AG09319 (cell line): ENCODE data around the gene SLC45A2.

Experiments
- DNase-seq: peaks from one replicate; pipeline ENCODE4 v3.0.0-alpha.2; 2010; ENCODE audit warnings: low read depth; ENCODE audit errors: extremely low read depth
- TF ChIP-seq, protein P1 (sequence below): IDR thresholded peaks from 2 replicates; pipeline ENCODE4 v1.5.1; 2011; ENCODE audit warnings: low read depth, mild to moderate bottlenecking, inconsistent platforms, low read length, moderate library complexity

The SLC45A2 gene

GRCh38 chr5:34021334-34021733, 36.8 kb upstream of the SLC45A2 start:
- TF ChIP-seq, protein P1, sequence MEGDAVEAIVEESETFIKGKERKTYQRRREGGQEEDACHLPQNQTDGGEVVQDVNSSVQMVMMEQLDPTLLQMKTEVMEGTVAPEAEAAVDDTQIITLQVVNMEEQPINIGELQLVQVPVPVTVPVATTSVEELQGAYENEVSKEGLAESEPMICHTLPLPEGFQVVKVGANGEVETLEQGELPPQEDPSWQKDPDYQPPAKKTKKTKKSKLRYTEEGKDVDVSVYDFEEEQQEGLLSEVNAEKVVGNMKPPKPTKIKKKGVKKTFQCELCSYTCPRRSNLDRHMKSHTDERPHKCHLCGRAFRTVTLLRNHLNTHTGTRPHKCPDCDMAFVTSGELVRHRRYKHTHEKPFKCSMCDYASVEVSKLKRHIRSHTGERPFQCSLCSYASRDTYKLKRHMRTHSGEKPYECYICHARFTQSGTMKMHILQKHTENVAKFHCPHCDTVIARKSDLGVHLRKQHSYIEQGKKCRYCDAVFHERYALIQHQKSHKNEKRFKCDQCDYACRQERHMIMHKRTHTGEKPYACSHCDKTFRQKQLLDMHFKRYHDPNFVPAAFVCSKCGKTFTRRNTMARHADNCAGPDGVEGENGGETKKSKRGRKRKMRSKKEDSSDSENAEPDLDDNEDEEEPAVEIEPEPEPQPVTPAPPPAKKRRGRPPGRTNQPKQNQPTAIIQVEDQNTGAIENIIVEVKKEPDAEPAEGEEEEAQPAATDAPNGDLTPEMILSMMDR: no peak
- DNase-seq: no peak

DNA sequence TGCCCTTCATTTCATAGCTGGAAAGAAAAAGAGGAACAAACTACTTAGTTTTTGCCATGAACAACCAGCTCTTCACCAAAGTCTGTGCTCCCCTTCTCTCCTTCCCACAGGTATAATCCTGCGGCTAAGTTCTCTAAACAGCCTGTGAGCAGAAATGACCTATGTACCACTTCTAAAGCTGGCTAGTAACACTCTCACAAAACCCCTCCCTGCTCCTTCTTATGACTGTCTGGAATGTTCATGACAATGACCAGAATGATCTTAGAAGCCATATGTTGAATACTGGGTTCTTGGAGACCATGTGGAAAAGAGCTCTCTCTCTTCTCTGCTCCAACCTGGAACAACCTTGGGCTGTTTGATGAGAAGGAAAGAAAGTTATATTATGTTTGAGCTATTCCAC, 36.2 kb upstream of the SLC45A2 start:
- TF ChIP-seq, protein P1: no peak
- DNase-seq: no peak

DNA sequence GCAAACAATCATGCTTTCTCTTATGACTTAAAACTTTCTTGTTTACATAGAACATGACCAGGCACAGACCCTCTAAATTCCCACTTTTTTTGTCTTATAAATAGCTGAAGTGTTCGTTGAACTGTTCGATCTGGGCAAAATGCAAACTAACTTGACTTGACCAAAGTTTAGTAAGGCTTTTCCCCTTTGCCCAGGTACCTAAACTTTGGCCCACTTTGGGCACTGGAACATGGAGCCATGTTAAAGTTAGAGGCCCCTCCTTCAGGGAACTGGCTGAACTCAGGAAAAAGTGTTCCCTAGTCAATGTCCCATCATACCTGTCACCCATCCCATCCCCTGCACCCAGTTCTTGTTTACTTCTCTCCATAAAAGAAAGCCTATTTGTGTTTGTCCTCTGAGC, 32.8 kb upstream of the SLC45A2 start:
- DNase-seq: no peak
- TF ChIP-seq, protein P1: no peak

GRCh38 chr5:34016750-34017149, 32.3 kb upstream of the SLC45A2 start:
- DNase-seq: no peak
- TF ChIP-seq, protein P1: no peak

DNA sequence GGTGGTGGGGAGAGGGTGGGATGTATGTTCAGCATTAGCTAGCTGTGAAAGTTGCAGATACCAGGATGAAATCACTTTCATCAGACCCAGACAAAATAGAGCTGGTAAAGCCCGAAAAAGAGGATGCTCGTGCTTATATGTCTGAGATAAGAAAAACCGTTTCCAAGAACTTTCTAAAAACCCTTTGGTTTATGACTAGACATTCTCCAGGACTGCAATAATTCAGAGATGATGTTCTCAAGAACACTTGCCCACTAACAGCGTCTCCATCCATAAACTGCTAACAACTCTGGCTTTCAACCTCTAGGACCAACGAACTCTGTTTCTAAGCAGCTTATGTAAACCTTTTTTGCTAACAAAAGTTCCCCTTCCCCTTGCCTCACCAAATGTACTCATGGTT, 31.7 kb upstream of the SLC45A2 start:
- TF ChIP-seq, protein P1: no peak
- no peak for DNase-seq

GRCh38 chr5:34015120-34015822, 30.8 kb upstream of the SLC45A2 start:
- TF ChIP-seq, protein P1: no peak
- no peak for DNase-seq

DNA sequence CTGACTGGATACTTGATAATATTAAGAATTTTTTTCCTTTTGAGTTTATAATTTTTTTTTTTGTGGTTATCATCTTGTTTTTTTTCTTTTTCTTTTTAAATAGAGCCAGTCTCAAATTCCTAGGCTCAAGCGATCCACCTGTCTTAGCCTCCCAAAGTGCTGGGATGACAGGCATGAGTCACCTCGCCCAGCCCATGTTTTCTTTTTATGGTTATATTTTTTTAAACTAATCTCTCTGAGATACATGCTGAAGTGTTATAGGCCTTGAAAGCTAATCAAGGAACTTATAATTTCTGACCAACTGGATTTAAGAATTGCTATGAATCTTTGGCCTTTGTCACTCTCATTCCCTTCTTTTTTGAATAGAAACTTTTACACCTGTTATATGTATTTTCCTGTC, 30.1 kb upstream of the SLC45A2 start:
- DNase-seq: no peak
- TF ChIP-seq, protein P1: no peak
